Esophagus muscularis mucosa (tissue), 4 donors: ENCODE results near the gene FGD2.

Experiments used
- EP300 ChIP-seq: sonication (generic); formaldehyde crosslinking; IDR thresholded peaks from one replicate; pipeline ENCODE4 v1.6.1; 2017; ENCODE audit warnings: antibody characterized with exemption
- POLR2A ChIP-seq: fragments of 450-650 bp; IDR thresholded peaks from one replicate; pipeline ENCODE4 v1.6.1; 2017; ENCODE audit warnings: antibody characterized with exemption, moderate library complexity, mild to moderate bottlenecking, low read depth
- POLR2AphosphoS5 ChIP-seq, 2 donors: sonication (generic); formaldehyde crosslinking; IDR thresholded peaks; one replicate each; pipeline ENCODE4 v1.6.1; 2017; ENCODE audit warnings: antibody characterized with exemption in 2 of 2
- TF ChIP-seq, protein P1 (sequence below), 3 experiments: fragments of 200-600 bp in 2 of 3; fragments of 450-650 bp in 1 of 3; sonication (generic) in 2 of 3; IDR thresholded peaks; one replicate each; pipeline ENCODE4 v1.5.1; 2017 to 2019; ENCODE audit warnings: antibody characterized with exemption in 3 of 3, mild to moderate bottlenecking in 2 of 3, moderate library complexity in 1 of 3

DNA sequence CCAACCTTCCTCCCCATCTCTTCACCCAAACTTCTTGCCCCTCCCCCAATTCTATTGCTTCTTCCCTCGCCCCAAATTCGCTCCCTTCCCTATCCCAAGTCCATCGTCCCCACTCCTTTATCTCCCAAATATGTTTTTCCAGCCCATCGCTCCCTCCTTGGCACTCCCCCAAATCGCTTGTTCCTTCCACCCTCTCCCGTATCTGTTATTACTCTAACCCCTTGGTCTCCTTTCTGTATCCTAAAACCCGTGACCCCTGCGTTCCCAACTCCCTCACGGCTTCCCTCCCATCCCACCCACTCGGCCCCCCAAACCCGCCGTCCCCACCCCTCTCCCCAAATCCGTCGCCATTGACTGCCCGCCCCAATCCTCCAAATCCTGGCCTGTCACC, 20.0 kb upstream of the FGD2 start:
- no peak for TF ChIP-seq POLR2A
- no peak for TF ChIP-seq POLR2AphosphoS5 (IDR thresholded peaks at IDR 0.05)
- TF ChIP-seq, protein P1, sequence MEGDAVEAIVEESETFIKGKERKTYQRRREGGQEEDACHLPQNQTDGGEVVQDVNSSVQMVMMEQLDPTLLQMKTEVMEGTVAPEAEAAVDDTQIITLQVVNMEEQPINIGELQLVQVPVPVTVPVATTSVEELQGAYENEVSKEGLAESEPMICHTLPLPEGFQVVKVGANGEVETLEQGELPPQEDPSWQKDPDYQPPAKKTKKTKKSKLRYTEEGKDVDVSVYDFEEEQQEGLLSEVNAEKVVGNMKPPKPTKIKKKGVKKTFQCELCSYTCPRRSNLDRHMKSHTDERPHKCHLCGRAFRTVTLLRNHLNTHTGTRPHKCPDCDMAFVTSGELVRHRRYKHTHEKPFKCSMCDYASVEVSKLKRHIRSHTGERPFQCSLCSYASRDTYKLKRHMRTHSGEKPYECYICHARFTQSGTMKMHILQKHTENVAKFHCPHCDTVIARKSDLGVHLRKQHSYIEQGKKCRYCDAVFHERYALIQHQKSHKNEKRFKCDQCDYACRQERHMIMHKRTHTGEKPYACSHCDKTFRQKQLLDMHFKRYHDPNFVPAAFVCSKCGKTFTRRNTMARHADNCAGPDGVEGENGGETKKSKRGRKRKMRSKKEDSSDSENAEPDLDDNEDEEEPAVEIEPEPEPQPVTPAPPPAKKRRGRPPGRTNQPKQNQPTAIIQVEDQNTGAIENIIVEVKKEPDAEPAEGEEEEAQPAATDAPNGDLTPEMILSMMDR (IDR thresholded peaks at IDR 0.05): no peak
- no peak for TF ChIP-seq EP300
